Panc1 (cell line): Measurements from ENCODE around the gene APPL2. TPM values are rescaled to one million over a fixed set of nuclear protein-coding genes. Genes with fewer than 3 reads are reported as not detected.

Experiments
- ATAC-seq: fragments of 200-7000 bp; cut with Tn5 transposase; 2 replicates; pipeline ENCODE4 v1.9.1; 2020; ENCODE audit warnings: mild to moderate bottlenecking, moderate library complexity
- BruUV-seq: library from RNA; stranded (reverse); fragments of 400-500 nt; replicated peaks from 2 replicates; lab custom pipeline; 2021; lab: Mats Ljungman, UMichigan
- CTCF ChIA-PET: fragments of 300-600 bp; sonication (Branson Sonifier 250); formaldehyde crosslinking; loops from one replicate; lab custom pipeline; 2022; ENCODE audit warnings: antibody characterized with exemption; lab: Charles Lee
- POLR2A ChIA-PET: fragments of 300-600 bp; sonication (Branson Sonifier 250); formaldehyde crosslinking; loops from one replicate; lab custom pipeline; 2022; ENCODE audit warnings: antibody characterized with exemption; lab: Charles Lee
- DNase-seq: peaks from one replicate; pipeline ENCODE4 v3.0.0-alpha.2; 2010; ENCODE audit warnings: low read depth, low spot score
- H3K27ac ChIP-seq: 2 replicates; pipeline ENCODE4 v1.5.1; 2011; ENCODE audit warnings: mild to moderate bottlenecking, low read length, inconsistent platforms
- H3K27me3 ChIP-seq: fragments of 200-500 bp; sonication (Bioruptor generic); 2 replicates; pipeline ENCODE4 v1.6.0; 2014; ENCODE audit warnings: low read length, inconsistent platforms; ENCODE audit not compliant: control insufficient read depth, insufficient read depth
- H3K36me3 ChIP-seq: fragments of 200-500 bp; sonication (Bioruptor generic); 2 replicates; pipeline ENCODE4 v1.5.1; 2014; ENCODE audit warnings: inconsistent platforms, mild to moderate bottlenecking, low read length, moderate library complexity; ENCODE audit not compliant: control insufficient read depth, insufficient read depth
- H3K4me1 ChIP-seq: 2 replicates; pipeline ENCODE4 v1.5.1; 2011; ENCODE audit warnings: inconsistent platforms, mild to moderate bottlenecking, low read length, moderate library complexity; ENCODE audit not compliant: control insufficient read depth, insufficient read depth
- H3K4me3 ChIP-seq, 2 experiments: 2 replicates each; pipeline ENCODE4 v1.5.1; 2011 to 2012; ENCODE audit warnings: low read depth in 2 of 2, low read length in 2 of 2, mild to moderate bottlenecking in 2 of 2, inconsistent platforms in 1 of 2, moderate library complexity in 1 of 2
- H3K9me3 ChIP-seq: fragments of 200-500 bp; sonication (Bioruptor generic); 2 replicates; pipeline ENCODE4 v1.5.1; 2014; ENCODE audit warnings: low read depth, mild to moderate bottlenecking, inconsistent platforms, low read length, moderate library complexity; ENCODE audit not compliant: control insufficient read depth, insufficient read depth
- CTCF ChIP-seq: fragments of 450-650 bp; IDR thresholded peaks from 2 replicates; pipeline ENCODE4 v1.5.1; 2017; ENCODE audit warnings: mild to moderate bottlenecking
- POLR2AphosphoS5 ChIP-seq: IDR thresholded peaks from 2 replicates; pipeline ENCODE4 v1.6.1; 2012; ENCODE audit warnings: mild to moderate bottlenecking, low read depth, low read length, moderate library complexity
- REST ChIP-seq, 2 experiments: IDR thresholded peaks; 2 replicates each; pipeline ENCODE4 v1.6.1; 2011 to 2012; ENCODE audit warnings: low read depth in 2 of 2, control low read depth in 1 of 2, low read length in 1 of 2, mild to moderate bottlenecking in 1 of 2, moderate library complexity in 1 of 2; ENCODE audit not compliant: insufficient read depth in 1 of 2
- SIN3A ChIP-seq: IDR thresholded peaks from 2 replicates; pipeline ENCODE4 v1.6.1; 2012; ENCODE audit warnings: low read depth, mild to moderate bottlenecking, low read length, moderate library complexity, borderline replicate concordance; ENCODE audit not compliant: insufficient read depth
- TCF7L2 ChIP-seq: IDR thresholded peaks from 2 replicates; pipeline ENCODE4 v1.6.1; 2011; ENCODE audit warnings: mild to moderate bottlenecking, low read depth, low read length, inconsistent platforms
- in situ Hi-C: cut with HindIII; loops from 2 replicates; pipeline ENCODE4 v1.10.0; 2016; ENCODE audit warnings: low sequenced_read_pairs, low pct_unique_long_range_greater_than_20kb
- intact Hi-C: fragments of 100-400 bp; cut with micrococcal nuclease; formaldehyde crosslinking; loops from one replicate; pipeline ENCODE4 v1.10.0; 2022; ENCODE audit not compliant: unreplicated experiment
- total RNA-seq: library from RNA; stranded (reverse); gene quantifications from one replicate; pipeline ENCODE4 v1.2.1, GENCODE V29; 2021; ENCODE audit not compliant: unreplicated experiment

Gene APPL2
- total RNA-seq, 1 experiment from 2014 or later = 21.2 TPM

DNA sequence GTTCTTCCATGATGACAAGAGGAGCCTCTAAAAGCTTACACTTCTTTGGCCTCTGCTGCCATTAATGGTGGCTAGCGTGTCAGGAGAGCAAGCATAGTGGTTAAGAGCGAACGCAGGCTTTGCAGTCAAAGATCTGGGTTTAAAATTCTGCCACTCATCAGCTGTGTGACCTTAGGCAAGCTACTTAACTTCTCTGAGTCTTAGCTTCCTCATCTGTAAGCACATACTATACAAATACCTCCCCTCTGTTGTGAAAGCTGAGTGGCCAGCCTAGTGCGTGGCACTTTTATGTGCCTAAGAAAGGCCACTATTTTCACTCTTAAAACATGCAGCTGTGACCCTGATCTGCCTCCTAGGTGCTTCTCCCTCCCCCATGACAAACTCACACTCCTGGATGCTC lies 11.6 kb downstream of the APPL2 start:
- H3K36me3 ChIP-seq = peaks cover 2% of the 10 kb centered on the region
- in situ Hi-C loops = no loop called here
- TF ChIP-seq POLR2AphosphoS5 (no peak), TCF7L2 (no peak)

DNA sequence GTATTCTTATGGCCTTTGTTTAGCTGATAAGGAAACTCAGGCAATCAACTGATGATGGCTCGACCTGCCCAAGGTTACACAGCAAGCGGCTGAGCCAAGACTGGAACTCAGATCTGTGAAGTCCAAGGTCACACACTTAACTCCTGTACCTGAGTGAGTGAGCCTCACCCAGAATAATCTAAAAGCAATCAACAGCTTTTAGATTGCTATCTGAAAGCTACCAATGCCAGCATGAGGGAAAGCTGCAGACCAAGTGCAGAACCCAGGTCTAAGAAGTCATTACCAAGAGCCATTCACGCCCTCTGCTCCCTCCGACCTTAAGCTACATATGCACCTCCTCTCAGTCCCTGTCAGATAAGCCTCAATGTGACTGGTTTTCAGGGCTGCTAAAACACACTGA lies 12.1 kb downstream of the APPL2 start:
- ChIA-PET CTCF (no interaction called here), POLR2A (no interaction called here)
- Histone ChIP-seq H3K9me3 (no peaks in the 10 kb centered on the region), H3K27ac (no peak overlapping the region), H3K4me1 (no peaks in the 10 kb centered on the region), H3K36me3 (peaks cover 2% of the 10 kb centered on the region), H3K27me3 (no peaks in the 10 kb centered on the region), H3K4me3 (no peak overlapping the region)
- no peak for DNase-seq
- in situ Hi-C loops = no loop called here
- ATAC-seq = no peak
- no TSS peak for BruUV-seq
- intact Hi-C loops = no loop called here
- TF ChIP-seq TCF7L2 (no peak), REST (IDR thresholded peaks at IDR 0.05; ENCODE audit: insufficient read depth in 1 of 2, low read depth in 2 of 2, low read length in 1 of 2) (no peak), CTCF (no peak), POLR2AphosphoS5 (no peak), SIN3A (no peak)

More for the DNA sequence above, 11.6 kb downstream of the APPL2 start:
- H3K4me1 ChIP-seq = no peaks in the 10 kb centered on the region
- no peak overlapping the region for H3K27ac ChIP-seq
- intact Hi-C loops = no loop called here
- H3K4me3 ChIP-seq = no peak overlapping the region
- no TSS peak for BruUV-seq
- DNase-seq (no peak), ATAC-seq (no peak)
- no peaks in the 10 kb centered on the region for H3K27me3 ChIP-seq
- H3K9me3 ChIP-seq = no peaks in the 10 kb centered on the region
- ChIA-PET CTCF (no interaction called here), POLR2A (no interaction called here)

GRCh38 chr12:105223352-105223845 lies 12.6 kb downstream of the APPL2 start:
- ChIA-PET POLR2A (no interaction called here), CTCF (interaction anchor here (0.7 kb wide), 1 partner anchor 69 kb away, joined by 3 read pairs; no protein-coding TSS in a partner anchor)
- Histone ChIP-seq H3K4me3 (no peak overlapping the region), H3K36me3 (peaks cover 2% of the 10 kb centered on the region), H3K27me3 (no peaks in the 10 kb centered on the region), H3K27ac (no peak overlapping the region), H3K4me1 (no peaks in the 10 kb centered on the region), H3K9me3 (no peaks in the 10 kb centered on the region)
- intact Hi-C loops = no loop called here
- BruUV-seq = no TSS peak
- DNase-seq (no peak), ATAC-seq (no peak)
- TF ChIP-seq CTCF (no peak), TCF7L2 (no peak), SIN3A (no peak), REST (IDR thresholded peaks at IDR 0.05; ENCODE audit: insufficient read depth in 1 of 2, low read depth in 2 of 2, low read length in 1 of 2) (no peak), POLR2AphosphoS5 (no peak)
- in situ Hi-C loops = no loop called here
